B cell (primary cell): ENCODE measurements around the gene YAP1. TPM values are rescaled to one million over a fixed set of nuclear protein-coding genes. Genes with fewer than 3 reads are reported as not detected.

Source experiments
- polyA plus RNA-seq: library from polyadenylated mRNA; depleted of rRNA; stranded (reverse); fragments of >200 nt; gene quantifications from 2 replicates; pipeline ENCODE4 v1.2.3, GENCODE V29; 2012
- total RNA-seq, 2 donors: library from RNA; stranded (reverse); fragments of 120-200 nt in 1 of 2; gene quantifications; 1 replicate in 1 of 2; 2 replicates in 1 of 2; pipeline versions ENCODE4 v1.2.3 to v1.2.4, GENCODE V29; 2013 to 2022

The YAP1 gene
- total and polyA plus RNA-seq, 2 donors (not counting 1 experiment from before 2014, with no cell fraction given) = not detected

Other genes starting within 250 kb of the YAP1 start
- gene CEP126, start 195.4 kb upstream of the YAP1 start, total RNA-seq = 9.1 and 9.4 TPM in 2 replicates
- gene CEP126, start 195.4 kb upstream of the YAP1 start, polyA plus RNA-seq = 1.00 and 1.1 TPM in 2 replicates
- gene ANGPTL5, start 193.9 kb upstream of the YAP1 start, total RNA-seq = not detected in 2 replicates
- not detected in 2 replicates for gene ANGPTL5, start 193.9 kb upstream of the YAP1 start, polyA plus RNA-seq
- gene CFAP300, start 63.0 kb upstream of the YAP1 start, total RNA-seq = not detected in 2 replicates
- gene CFAP300, start 63.0 kb upstream of the YAP1 start, polyA plus RNA-seq = not detected in 2 replicates
- gene BIRC3, start 207.0 kb downstream of the YAP1 start, total RNA-seq = 419 and 428 TPM in 2 replicates
- gene BIRC3, start 207.0 kb downstream of the YAP1 start, polyA plus RNA-seq = 107 and 139 TPM in 2 replicates
- gene BIRC2, start 236.8 kb downstream of the YAP1 start, total RNA-seq = 46.7 and 51.0 TPM in 2 replicates
- gene BIRC2, start 236.8 kb downstream of the YAP1 start, polyA plus RNA-seq = 20.1 and 25.3 TPM in 2 replicates